Lung (tissue), 4 donors: ENCODE data around the gene GSTM5. TPM values are rescaled to one million over a fixed set of nuclear protein-coding genes. Genes with fewer than 3 reads are reported as not detected.

ENCODE experiments used
- polyA plus RNA-seq, 2 donors: library from polyadenylated mRNA; stranded (reverse); fragments of 200-250 nt; gene quantifications; one replicate each; pipeline ENCODE4 v1.2.1, GENCODE V29; 2013
- total RNA-seq, 2 donors: library from RNA; depleted of rRNA in 1 of 2; stranded (reverse); fragments of >200 nt in 1 of 2; gene quantifications; one replicate each; pipeline ENCODE4 v1.2.1, GENCODE V29; 2014 to 2021
- donor health status: Bipolar disorder and iron deficiency.
- donor health status: healthy.
- donor health status: DM: yes; HTN: yes; CAD: no.

The GSTM5 gene
- total and polyA plus RNA-seq, 4 donors = 2.9 to 23.7 (median 7.0) TPM

Other genes with a start within 250 kb of the GSTM5 start
- gene SYPL2, start 245.7 kb upstream of the GSTM5 start, total RNA-seq = 1 to 10 TPM in 1 of 2 donors, under 1 TPM in 1; 0.31 to 1.4 TPM
- 1 to 10 TPM in 1 of 2 donors, under 1 TPM in 1; 0.81 to 1.3 TPM for gene SYPL2, start 245.7 kb upstream of the GSTM5 start, polyA plus RNA-seq
- 1 to 10 TPM; 2.6 to 4.5 TPM for gene ATXN7L2, start 228.3 kb upstream of the GSTM5 start, total RNA-seq
- 1 to 10 TPM; 4.2 to 6.0 TPM for gene ATXN7L2, start 228.3 kb upstream of the GSTM5 start, polyA plus RNA-seq
- 10 to 100 TPM in 1 of 2 donors, 1 to 10 TPM in 1; 3.4 to 13.6 TPM for gene CYB561D1, start 218.2 kb upstream of the GSTM5 start, total RNA-seq
- 1 to 10 TPM; 4.2 to 8.2 TPM for gene CYB561D1, start 218.2 kb upstream of the GSTM5 start, polyA plus RNA-seq
- 1 to 10 TPM; 3.9 to 6.3 TPM for gene AMIGO1, start 202.5 kb upstream of the GSTM5 start, total RNA-seq
- gene AMIGO1, start 202.5 kb upstream of the GSTM5 start, polyA plus RNA-seq = 1 to 10 TPM; 2.4 to 2.9 TPM
- not detected for gene GPR61, start 172.4 kb upstream of the GSTM5 start, total RNA-seq
- not detected for gene GPR61, start 172.4 kb upstream of the GSTM5 start, polyA plus RNA-seq
- 10 to 100 TPM in 1 of 2 donors, 1 to 10 TPM in 1; 7.1 to 10.4 TPM for gene GNAI3, start 163.6 kb upstream of the GSTM5 start, total RNA-seq
- gene GNAI3, start 163.6 kb upstream of the GSTM5 start, polyA plus RNA-seq = 1 to 10 TPM; 2.7 to 6.0 TPM
- gene GNAT2, start 92.6 kb upstream of the GSTM5 start, total RNA-seq = not detected
- under 1 TPM in 1 of 2 donors, not detected in 1; 0.24 TPM for gene GNAT2, start 92.6 kb upstream of the GSTM5 start, polyA plus RNA-seq
- gene AMPD2, start 92.4 kb upstream of the GSTM5 start, total RNA-seq = 10 to 100 TPM; 35.8 to 57.4 TPM
- gene AMPD2, start 92.4 kb upstream of the GSTM5 start, polyA plus RNA-seq = 10 to 100 TPM; 16.7 to 53.2 TPM
- gene GSTM4, start 56.2 kb upstream of the GSTM5 start, total RNA-seq = 10 to 100 TPM; 18.6 to 19.7 TPM
- gene GSTM4, start 56.2 kb upstream of the GSTM5 start, polyA plus RNA-seq = 10 to 100 TPM in 1 of 2 donors, 1 to 10 TPM in 1; 8.8 to 17.1 TPM
- gene GSTM2, start 44.2 kb upstream of the GSTM5 start, total RNA-seq = 100 to 1,000 TPM in 1 of 2 donors, 10 to 100 TPM in 1; 27.6 to 106 TPM
- 10 to 100 TPM in 1 of 2 donors, 1 to 10 TPM in 1; 7.7 to 51.7 TPM for gene GSTM2, start 44.2 kb upstream of the GSTM5 start, polyA plus RNA-seq
- gene GSTM1, start 24.4 kb upstream of the GSTM5 start, total RNA-seq = not detected
- gene GSTM1, start 24.4 kb upstream of the GSTM5 start, polyA plus RNA-seq = 10 to 100 TPM in 1 of 2 donors, under 1 TPM in 1; 0.10 to 36.9 TPM
- gene GSTM3, start 28.8 kb downstream of the GSTM5 start, total RNA-seq = 10 to 100 TPM; 11.0 to 39.5 TPM
- gene GSTM3, start 28.8 kb downstream of the GSTM5 start, polyA plus RNA-seq = 10 to 100 TPM; 21.7 to 24.1 TPM
- gene EPS8L3, start 51.7 kb downstream of the GSTM5 start, total RNA-seq = under 1 TPM in 1 of 2 donors, not detected in 1; 0.52 TPM
- under 1 TPM in 1 of 2 donors, not detected in 1; 0.10 TPM for gene EPS8L3, start 51.7 kb downstream of the GSTM5 start, polyA plus RNA-seq
- gene CSF1, start 198.6 kb downstream of the GSTM5 start, total RNA-seq = 10 to 100 TPM; 24.7 to 65.3 TPM
- 10 to 100 TPM; 13.5 to 32.2 TPM for gene CSF1, start 198.6 kb downstream of the GSTM5 start, polyA plus RNA-seq